Suprapubic skin (tissue), 3 donors: ENCODE data around the gene DRAP1.

ENCODE experiments used
- CTCF ChIP-seq, 2 donors: fragments of 200-600 bp in 1 of 2; fragments of 450-650 bp in 1 of 2; sonication (generic) in 1 of 2; IDR thresholded peaks; one replicate each; pipeline ENCODE4 v1.5.1; 2016 to 2019; ENCODE audit warnings: antibody characterized with exemption in 2 of 2, mild to moderate bottlenecking in 1 of 2, moderate library complexity in 1 of 2
- POLR2A ChIP-seq, 2 donors: fragments of 450-650 bp; IDR thresholded peaks; one replicate each; pipeline ENCODE4 v1.6.1; 2017; ENCODE audit warnings: antibody characterized with exemption in 2 of 2, mild to moderate bottlenecking in 2 of 2, moderate library complexity in 2 of 2

GRCh38 chr11:65947133-65947532, 27.9 kb downstream of the DRAP1 start:
- TF ChIP-seq CTCF (IDR thresholded peaks at IDR 0.05) (no peak), POLR2A (IDR thresholded peaks at IDR 0.05) (no peak)
